SK-N-SH (cell line): ENCODE results near the gene PROC. TPM values are rescaled to one million over a fixed set of nuclear protein-coding genes. Genes with fewer than 3 reads are reported as not detected.

ENCODE experiments used
- CTCF ChIA-PET: fragments of 300-600, 350-600 bp; formaldehyde crosslinking; extraction: SDS; loops from one replicate; lab custom pipeline; 2021; lab: Yijun Ruan, JAX
- POLR2A ChIA-PET: fragments of 350-600 bp; sonication (Branson Sonifier 250); formaldehyde crosslinking; extraction: SDS; loops from one replicate; lab custom pipeline; 2020; ENCODE audit warnings: antibody characterized with exemption, inconsistent platforms; lab: Yijun Ruan, JAX
- DNase-seq: peaks from one replicate; pipeline ENCODE4 v3.0.0; 2012
- H2AFZ ChIP-seq: fragments of 200-600 bp; sonication (generic); 2 replicates; pipeline ENCODE4 v1.8.1; 2016; ENCODE audit warnings: antibody characterized with exemption, mild to moderate bottlenecking, low read depth
- H3F3A ChIP-seq: fragments of 200-600 bp; sonication (generic); replicated peaks from 2 replicates; pipeline ENCODE3; 2016; ENCODE audit warnings: antibody characterized with exemption, mild to moderate bottlenecking; ENCODE audit not compliant: insufficient read depth
- H3K27ac ChIP-seq, 2 experiments: fragments of 200-500 bp in 1 of 2; fragments of 200-600 bp in 1 of 2; sonication (Bioruptor generic) in 1 of 2; sonication (generic), shearing (Covaris generic) in 1 of 2; 2 replicates each; pipeline versions ENCODE4 v1.5.1 to v1.6.1; 2014 to 2016; ENCODE audit warnings: low read depth in 2 of 2, inconsistent platforms in 1 of 2, low read length in 1 of 2, mild to moderate bottlenecking in 1 of 2, mixed read lengths in 1 of 2
- H3K27me3 ChIP-seq: fragments of 200-600 bp; sonication (generic), shearing (Covaris generic); 2 replicates; pipeline ENCODE4 v1.6.1; 2016; ENCODE audit warnings: mixed run types; ENCODE audit not compliant: insufficient read depth
- H3K36me3 ChIP-seq, 2 experiments: fragments of 200-500 bp in 1 of 2; fragments of 200-600 bp in 1 of 2; sonication (Bioruptor generic) in 1 of 2; sonication (generic) in 1 of 2; replicated peaks in 1 of 2; 2 replicates each; pipeline versions ENCODE3 to v1.5.1; 2014 to 2016; ENCODE audit warnings: low read length in 1 of 2, mild to moderate bottlenecking in 1 of 2; ENCODE audit not compliant: insufficient read depth in 2 of 2, control insufficient read depth in 1 of 2
- H3K4me1 ChIP-seq, 2 experiments: fragments of 200-500 bp in 1 of 2; fragments of 200-600 bp in 1 of 2; sonication (Bioruptor generic) in 1 of 2; sonication (generic), shearing (Covaris generic) in 1 of 2; 2 replicates each; pipeline versions ENCODE4 v1.5.1 to v1.6.1; 2014 to 2016; ENCODE audit warnings: low read depth in 1 of 2, low read length in 1 of 2, mixed run types in 1 of 2; ENCODE audit not compliant: insufficient read depth in 2 of 2, control insufficient read depth in 1 of 2
- H3K4me2 ChIP-seq: fragments of 200-600 bp; sonication (generic), shearing (Covaris generic); 2 replicates; pipeline ENCODE4 v1.6.1; 2017; ENCODE audit warnings: mixed run types
- H3K4me3 ChIP-seq, 2 experiments: fragments of 200-500 bp in 1 of 2; fragments of 200-600 bp in 1 of 2; sonication (Bioruptor generic) in 1 of 2; sonication (generic), shearing (Covaris generic) in 1 of 2; 2 replicates each; pipeline versions ENCODE4 v1.5.1 to v1.8.1; 2014 to 2016; ENCODE audit warnings: low read depth in 2 of 2, inconsistent platforms in 1 of 2, low read length in 1 of 2, mild to moderate bottlenecking in 1 of 2, mixed read lengths in 1 of 2, moderate library complexity in 1 of 2
- H3K79me2 ChIP-seq: fragments of 200-600 bp; sonication (generic); 2 replicates; pipeline ENCODE4 v1.8.1; 2017; ENCODE audit warnings: mild to moderate bottlenecking; ENCODE audit not compliant: insufficient read depth
- H3K9ac ChIP-seq: fragments of 200-600 bp; sonication (generic); 2 replicates; pipeline ENCODE4 v1.6.1; 2017; ENCODE audit warnings: mixed run types
- H3K9me2 ChIP-seq: fragments of 200-600 bp; sonication (generic); 2 replicates; pipeline ENCODE4 v1.6.1; 2017; ENCODE audit warnings: mixed run types
- H3K9me3 ChIP-seq: fragments of 200-600 bp; sonication (generic); 2 replicates; pipeline ENCODE4 v1.6.1; 2017; ENCODE audit warnings: mixed run types, mild to moderate bottlenecking, moderate library complexity
- H4K20me1 ChIP-seq: fragments of 200-600 bp; sonication (generic); 2 replicates; pipeline ENCODE4 v1.6.1; 2017; ENCODE audit warnings: mild to moderate bottlenecking, mixed run types; ENCODE audit not compliant: insufficient read depth
- CHD2 ChIP-seq: fragments of 150-350 bp; IDR thresholded peaks from 2 replicates; pipeline ENCODE4 v1.6.1; 2018; ENCODE audit warnings: low read length; ENCODE audit not compliant: partially characterized antibody
- ELF1 ChIP-seq: IDR thresholded peaks from 2 replicates; pipeline ENCODE4 v1.4.0; 2012
- EP300 ChIP-seq, 2 experiments: IDR thresholded peaks; 2 replicates each; pipeline versions ENCODE4 v1.4.0 to v1.6.1; 2012; ENCODE audit warnings: borderline replicate concordance in 1 of 2, low read depth in 1 of 2, low read length in 1 of 2
- FOXJ3 ChIP-seq: sonication (generic); formaldehyde crosslinking; IDR thresholded peaks from 2 replicates; pipeline ENCODE4 v1.5.1; 2020; ENCODE audit warnings: mild to moderate bottlenecking, missing genetic modification reagents
- GATA2 ChIP-seq: sonication (generic); formaldehyde crosslinking; IDR thresholded peaks from 2 replicates; pipeline ENCODE4 v1.5.0; 2020; ENCODE audit warnings: mild to moderate bottlenecking, missing genetic modification reagents
- JUND ChIP-seq: IDR thresholded peaks from 2 replicates; pipeline ENCODE4 v1.4.0; 2012
- MAX ChIP-seq: IDR thresholded peaks from 2 replicates; pipeline ENCODE4 v1.4.0; 2012; ENCODE audit warnings: low read depth
- NFIC ChIP-seq: IDR thresholded peaks from 2 replicates; pipeline ENCODE4 v1.4.0; 2012; ENCODE audit warnings: borderline replicate concordance
- NRF1 ChIP-seq: IDR thresholded peaks from 2 replicates; pipeline ENCODE4 v1.6.1; 2012; ENCODE audit warnings: low read depth, mild to moderate bottlenecking, low read length
- POLR2AphosphoS5 ChIP-seq: IDR thresholded peaks from 2 replicates; pipeline ENCODE4 v1.6.1; 2012; ENCODE audit warnings: low read depth, low read length
- RAD21 ChIP-seq: IDR thresholded peaks from 2 replicates; pipeline ENCODE4 v1.6.1; 2012; ENCODE audit warnings: mild to moderate bottlenecking, low read length
- RCOR1 ChIP-seq: fragments of 150-350 bp; IDR thresholded peaks from 2 replicates; pipeline ENCODE4 v1.6.1; 2017; ENCODE audit warnings: antibody characterized with exemption, low read length
- RFX5 ChIP-seq: IDR thresholded peaks from 2 replicates; pipeline ENCODE4 v1.6.1; 2012; ENCODE audit warnings: mild to moderate bottlenecking, improper control_type of control experiment, low read length
- RXRA ChIP-seq: IDR thresholded peaks from 2 replicates; pipeline ENCODE4 v1.4.0; 2012; ENCODE audit warnings: low read depth, mild to moderate bottlenecking, borderline replicate concordance
- TAF1 ChIP-seq: IDR thresholded peaks from 2 replicates; pipeline ENCODE4 v1.6.1; 2012; ENCODE audit warnings: low read depth, mild to moderate bottlenecking, low read length, moderate library complexity, borderline replicate concordance
- TCF12 ChIP-seq: IDR thresholded peaks from 2 replicates; pipeline ENCODE4 v1.4.0; 2012
- WGBS: methylation state at CpG from one replicate; pipeline ENCODE4 v1.1.6; 2017; ENCODE audit warnings: low lambda C conversion rate; 5-methylcytosine and 5-hydroxymethylcytosine counted together
- polyA plus RNA-seq, 3 experiments: library from polyadenylated mRNA; depleted of rRNA; stranded (reverse); fragments of >200 nt; gene quantifications; 2 replicates each; pipeline ENCODE4 v1.2.3, GENCODE V29; 2012
- TF ChIP-seq, protein P1 (sequence below): IDR thresholded peaks from 2 replicates; pipeline ENCODE4 v1.4.0; 2012; ENCODE audit warnings: low read depth, borderline replicate concordance
- TF ChIP-seq, protein P2 (sequence below): fragments of 150-350 bp; IDR thresholded peaks from 2 replicates; pipeline ENCODE4 v1.6.1; 2016; ENCODE audit warnings: mild to moderate bottlenecking, low read depth, low read length

Gene PROC
- polyA plus RNA-seq, 1 of the 3 experiments (the other 2 are of a cell fraction) = 0.10 TPM

GRCh38 chr2:127416506-127417001, 1.7 kb upstream of the PROC start:
- Histone ChIP-seq H3K9ac (no peak overlapping the region), H3K27ac (no peak overlapping the region), H4K20me1 (no peaks in the 10 kb centered on the region)
- TF ChIP-seq FOXJ3 (CRISPR knock-in tag) (no peak), MAX (no peak), CHD2 (no peak), TAF1 (no peak), GATA2 (CRISPR knock-in tag) (no peak)
- TF ChIP-seq, protein P1, sequence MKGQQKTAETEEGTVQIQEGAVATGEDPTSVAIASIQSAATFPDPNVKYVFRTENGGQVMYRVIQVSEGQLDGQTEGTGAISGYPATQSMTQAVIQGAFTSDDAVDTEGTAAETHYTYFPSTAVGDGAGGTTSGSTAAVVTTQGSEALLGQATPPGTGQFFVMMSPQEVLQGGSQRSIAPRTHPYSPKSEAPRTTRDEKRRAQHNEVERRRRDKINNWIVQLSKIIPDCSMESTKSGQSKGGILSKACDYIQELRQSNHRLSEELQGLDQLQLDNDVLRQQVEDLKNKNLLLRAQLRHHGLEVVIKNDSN = no peak
- TF ChIP-seq, protein P2, sequence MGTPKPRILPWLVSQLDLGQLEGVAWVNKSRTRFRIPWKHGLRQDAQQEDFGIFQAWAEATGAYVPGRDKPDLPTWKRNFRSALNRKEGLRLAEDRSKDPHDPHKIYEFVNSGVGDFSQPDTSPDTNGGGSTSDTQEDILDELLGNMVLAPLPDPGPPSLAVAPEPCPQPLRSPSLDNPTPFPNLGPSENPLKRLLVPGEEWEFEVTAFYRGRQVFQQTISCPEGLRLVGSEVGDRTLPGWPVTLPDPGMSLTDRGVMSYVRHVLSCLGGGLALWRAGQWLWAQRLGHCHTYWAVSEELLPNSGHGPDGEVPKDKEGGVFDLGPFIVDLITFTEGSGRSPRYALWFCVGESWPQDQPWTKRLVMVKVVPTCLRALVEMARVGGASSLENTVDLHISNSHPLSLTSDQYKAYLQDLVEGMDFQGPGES = no peak
- TF ChIP-seq, all 33 proteins: peak for 0
- H3F3A ChIP-seq = peaks cover 23% of the 10 kb centered on the region
- H3K36me3 ChIP-seq = no peaks in the 10 kb centered on the region
- H3K79me2 ChIP-seq = no peaks in the 10 kb centered on the region
- WGBS = 81% methylated on average over 4 of the region's 4 CpGs
- H3K4me1 ChIP-seq = peaks cover 16% of the 10 kb centered on the region in 2 experiments; a peak in 3 of 4 replicates
- peak overlapping the region; percentile 68; the same call in 1 of the 2 replicates for H3K4me2 ChIP-seq
- H3K9me3 ChIP-seq = no peaks in the 10 kb centered on the region
- no peaks in the 10 kb centered on the region for H3K9me2 ChIP-seq
- POLR2A ChIA-PET = interaction anchor here (1.4 kb wide), 1 partner anchor 123 kb away, joined by 4 read pairs; the partner anchor contains the start of gene ERCC3
- peak overlapping the region in 1 of 2 experiments; percentile 39; a peak in 2 of 4 replicates for H3K4me3 ChIP-seq
- no peaks in the 10 kb centered on the region for H3K27me3 ChIP-seq
- CTCF ChIA-PET = interaction anchor here (0.7 to 3.8 kb wide), 18 partner anchors 8 to 150 kb away, joined by 3 to 20 read pairs (median 5); no protein-coding TSS in a partner anchor
- DNase-seq = no peak
- no peak overlapping the region for H2AFZ ChIP-seq

- 92% methylated on average over 8 of the region's 8 CpGs for WGBS
- Histone ChIP-seq H3K27ac (no peak overlapping the region), H4K20me1 (no peaks in the 10 kb centered on the region), H3K9ac (no peak overlapping the region), H3K36me3 (no peaks in the 10 kb centered on the region), H2AFZ (no peak overlapping the region), H3K9me3 (no peaks in the 10 kb centered on the region), H3K4me2 (no peak overlapping the region), H3K27me3 (no peaks in the 10 kb centered on the region), H3K4me1 (peaks cover 12 to 14% of the 10 kb centered on the region in 2 experiments; a peak in 3 of 4 replicates), H3K79me2 (no peaks in the 10 kb centered on the region), H3K4me3 (no peak overlapping the region), H3K9me2 (no peaks in the 10 kb centered on the region), H3F3A (peaks cover 18% of the 10 kb centered on the region)
- DNase-seq = no peak
- ChIA-PET CTCF (interaction anchor here (1.5 to 3.8 kb wide), 3 partner anchors 7 to 62 kb away, joined by 5 to 20 read pairs (median 18); no protein-coding TSS in a partner anchor), POLR2A (interaction anchor here (1.4 kb wide), 1 partner anchor 124 kb away, joined by 4 read pairs; the partner anchor contains the start of gene ERCC3)
- TF ChIP-seq JUND (no peak), EP300 (IDR thresholded peaks at IDR 0.05; ENCODE audit: borderline replicate concordance in 1 of 2, low read depth in 1 of 2, low read length in 1 of 2) (no peak), RXRA (no peak), MAX (no peak), RAD21 (no peak), TCF12 (no peak), NFIC (no peak), RCOR1 (no peak), POLR2AphosphoS5 (no peak), NRF1 (no peak), TAF1 (no peak), RFX5 (no peak), ELF1 (no peak)
- TF ChIP-seq, protein P2 = no peak
Measured at GRCh38 chr2:127417406-127417805, 821 bp upstream of the PROC start.
